GM21526 (cell line): ENCODE data around the gene UNC5B.
"Not testable (repeated sequence)": the region's sequence is repeated elsewhere in the genome, so short reads cannot be mapped to it uniquely, and the experiment has no call there.

ENCODE experiments used
- ATAC-seq: cut with Tn5 transposase; IDR thresholded peaks from one replicate; pipeline ENCODE4 v1.9.1; 2021; ENCODE audit warnings: moderate library complexity; ENCODE audit not compliant: unreplicated experiment, low FRiP score

The UNC5B gene

GRCh38 chr10:71265618-71266146, 53.3 kb downstream of the UNC5B start:
- no peak for ATAC-seq

DNA sequence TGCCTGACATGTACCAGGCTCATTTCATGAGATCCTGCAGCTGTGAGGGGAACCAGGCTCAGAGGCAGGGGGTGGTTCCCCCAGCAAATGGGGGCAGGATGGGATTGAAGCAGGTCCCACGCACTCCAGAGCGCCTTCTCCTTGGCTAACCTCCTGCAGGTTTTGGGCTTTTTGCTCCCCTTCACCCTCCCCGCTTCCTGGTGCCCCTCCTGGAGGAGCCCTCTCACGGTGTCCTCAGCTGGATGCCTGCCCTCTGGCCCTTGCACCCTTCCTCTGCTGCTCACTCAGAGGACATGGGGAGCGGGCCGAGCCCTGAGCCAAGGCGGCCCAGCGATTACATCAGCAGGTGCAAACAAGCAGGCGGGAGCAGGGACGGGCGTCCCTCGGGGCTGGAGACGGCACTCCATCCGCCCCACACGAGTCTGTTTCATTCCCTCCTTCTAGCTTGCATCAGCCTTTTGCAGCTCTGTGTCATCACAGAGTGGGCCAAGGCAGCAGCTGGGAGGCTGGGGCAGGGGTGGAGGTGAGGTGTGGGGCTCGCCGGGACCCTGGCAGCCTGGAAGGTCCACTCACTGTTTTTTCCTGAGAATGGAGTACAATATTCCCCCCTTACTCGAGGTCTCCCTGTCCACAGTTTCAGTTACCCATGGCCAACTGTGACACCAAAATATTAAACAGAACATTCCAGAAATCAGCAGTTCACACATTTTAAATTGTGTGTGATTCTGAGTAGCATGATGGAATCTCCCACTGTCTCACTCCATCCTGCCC, 54.0 kb downstream of the UNC5B start:
- no peak for ATAC-seq

DNA sequence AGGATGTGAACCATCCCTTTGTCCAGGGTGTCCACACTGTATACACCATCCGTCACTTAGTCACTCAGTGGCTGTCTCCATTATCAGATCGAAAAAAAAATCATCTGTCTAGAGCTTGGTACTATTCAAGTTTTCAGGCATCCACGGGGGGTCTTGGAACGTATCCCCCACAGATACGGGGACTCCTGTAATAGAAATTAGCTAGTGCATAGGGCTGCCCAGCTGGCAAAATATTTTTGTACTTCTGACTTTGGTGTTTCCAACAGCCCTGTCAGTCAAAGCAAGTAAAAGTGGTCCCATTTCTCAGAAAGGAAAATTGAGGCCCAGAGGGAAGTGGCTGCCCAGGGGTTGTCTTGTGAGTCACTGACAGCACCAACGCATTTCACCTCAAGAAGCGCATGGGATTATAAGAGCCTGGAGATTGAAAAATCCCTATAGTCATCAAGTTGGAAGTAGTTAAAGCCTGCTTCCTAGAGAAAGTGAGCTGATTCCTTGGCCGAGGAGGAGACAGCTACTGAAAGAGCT, 54.6 kb downstream of the UNC5B start:
- ATAC-seq: no peak

GRCh38 chr10:71267508-71268240, 55.3 kb downstream of the UNC5B start:
- no peak for ATAC-seq

DNA sequence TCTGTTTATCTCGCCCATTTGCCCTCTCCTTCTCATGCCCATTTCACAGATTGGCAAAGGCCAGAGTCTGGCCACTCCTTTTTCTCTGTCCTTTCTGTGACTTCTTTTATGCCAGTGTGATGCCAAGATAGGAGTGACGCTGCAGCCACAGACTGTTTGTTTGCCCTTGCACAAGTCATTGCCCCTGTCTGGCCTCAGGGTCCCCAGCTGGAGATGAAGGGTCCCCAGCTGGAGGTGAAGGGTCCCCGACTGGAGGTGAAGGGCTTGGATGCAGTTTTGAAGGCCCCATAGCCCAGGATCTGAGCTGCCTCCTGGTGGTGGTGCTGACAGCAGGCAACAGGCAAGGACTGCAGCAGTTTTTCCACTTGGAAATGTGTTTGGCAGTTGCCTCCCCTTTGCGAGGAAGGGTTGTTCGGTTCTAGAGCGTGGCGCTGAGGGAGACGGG, 55.9 kb downstream of the UNC5B start:
- ATAC-seq: no peak

- no peak for ATAC-seq
Observed at GRCh38 chr10:71268758-71269157, 56.4 kb downstream of the UNC5B start.

DNA sequence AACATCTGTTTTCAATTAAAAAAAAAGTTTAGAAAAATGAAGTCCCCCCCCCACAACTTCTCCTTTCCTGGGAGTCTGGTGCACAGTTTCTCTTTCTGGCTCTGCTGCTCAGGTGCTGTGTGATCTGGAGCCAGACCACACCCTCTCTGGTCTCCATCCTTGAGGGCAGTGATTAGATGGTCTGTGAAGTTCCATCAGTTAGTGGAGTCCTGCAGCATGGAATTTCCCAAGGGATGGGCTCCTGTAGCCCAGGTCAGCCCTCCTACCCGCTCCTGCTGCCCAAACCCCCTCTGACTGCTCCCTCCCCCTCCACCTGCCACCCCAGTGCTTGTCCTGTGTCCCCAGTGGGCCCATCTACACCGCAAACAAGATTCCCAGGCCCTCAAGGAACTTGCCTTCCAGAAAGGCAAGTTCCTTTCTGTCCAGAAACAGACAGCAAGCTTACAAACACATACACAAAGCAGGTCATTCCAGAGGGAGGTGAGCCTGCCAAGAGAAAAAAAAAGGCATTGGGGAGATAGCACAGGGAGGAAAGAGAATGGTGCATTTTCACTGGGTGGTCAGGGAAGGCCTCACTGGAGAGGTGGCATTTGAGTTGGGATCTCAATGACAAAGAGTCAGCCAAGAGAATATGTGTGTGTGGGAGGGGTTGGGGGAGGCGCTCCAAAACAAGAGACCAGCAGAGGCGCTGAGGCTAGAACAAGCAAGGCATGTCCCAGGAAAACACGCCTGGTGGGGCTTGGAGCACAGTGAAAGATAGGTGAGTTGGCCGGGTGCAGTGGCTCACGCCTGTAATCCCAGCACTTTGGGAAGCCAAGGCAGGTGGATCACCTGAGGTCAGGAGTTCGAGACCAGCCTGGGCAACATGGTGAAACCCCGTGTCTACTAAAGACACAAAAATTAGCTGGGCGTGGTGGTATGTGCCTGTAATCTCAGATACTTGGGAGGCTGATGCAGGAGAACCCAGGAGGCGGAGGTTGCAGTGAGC, 57.2 kb downstream of the UNC5B start:
- ATAC-seq: no peak

- no peak for ATAC-seq
Observed at GRCh38 chr10:71270301-71271220, 58.2 kb downstream of the UNC5B start.

- no peak for ATAC-seq
Observed at GRCh38 chr10:71271662-71272055, 59.3 kb downstream of the UNC5B start.

GRCh38 chr10:71272056-71272771, 59.8 kb downstream of the UNC5B start:
- ATAC-seq: no peak

DNA sequence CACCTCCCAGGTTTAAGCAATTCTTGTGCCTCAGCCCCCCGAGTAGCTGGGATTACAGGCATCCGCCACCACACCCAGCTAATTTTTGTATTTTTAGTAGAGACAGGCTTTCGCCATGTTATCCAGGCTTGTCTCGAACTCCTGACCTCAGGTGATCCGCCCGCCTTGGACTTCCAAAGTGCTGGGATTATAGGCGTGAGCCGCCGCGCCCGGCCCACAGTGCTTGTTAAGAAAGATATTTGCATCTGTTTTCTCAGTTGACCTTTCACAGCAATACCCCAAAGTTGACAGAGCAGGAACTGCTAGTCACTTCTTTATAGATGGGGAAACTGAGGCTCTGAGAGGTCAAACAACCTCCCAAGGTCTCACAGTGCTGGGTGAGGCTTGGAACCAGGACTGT, 60.6 kb downstream of the UNC5B start:
- not testable (repeated sequence) for ATAC-seq

DNA sequence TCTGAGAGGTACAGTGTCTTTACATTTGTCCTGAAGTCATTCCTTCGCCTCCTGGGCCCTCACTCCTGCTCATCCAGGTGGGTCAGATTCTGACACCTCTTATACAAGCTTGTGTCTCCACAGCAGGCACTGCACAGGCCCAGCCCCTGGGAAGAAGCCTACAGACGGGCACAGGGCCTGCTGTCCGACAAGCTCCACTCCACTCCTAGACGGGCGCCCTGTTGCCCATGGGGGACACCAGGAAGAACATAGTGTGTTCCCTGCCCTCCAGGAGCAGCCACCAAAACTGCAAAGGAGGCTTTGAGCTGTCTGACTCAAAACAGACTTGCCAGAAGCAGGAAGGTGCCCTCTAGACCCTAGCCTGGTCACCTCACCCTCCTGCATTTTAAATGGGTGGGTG, 61.1 kb downstream of the UNC5B start:
- ATAC-seq: no peak

DNA sequence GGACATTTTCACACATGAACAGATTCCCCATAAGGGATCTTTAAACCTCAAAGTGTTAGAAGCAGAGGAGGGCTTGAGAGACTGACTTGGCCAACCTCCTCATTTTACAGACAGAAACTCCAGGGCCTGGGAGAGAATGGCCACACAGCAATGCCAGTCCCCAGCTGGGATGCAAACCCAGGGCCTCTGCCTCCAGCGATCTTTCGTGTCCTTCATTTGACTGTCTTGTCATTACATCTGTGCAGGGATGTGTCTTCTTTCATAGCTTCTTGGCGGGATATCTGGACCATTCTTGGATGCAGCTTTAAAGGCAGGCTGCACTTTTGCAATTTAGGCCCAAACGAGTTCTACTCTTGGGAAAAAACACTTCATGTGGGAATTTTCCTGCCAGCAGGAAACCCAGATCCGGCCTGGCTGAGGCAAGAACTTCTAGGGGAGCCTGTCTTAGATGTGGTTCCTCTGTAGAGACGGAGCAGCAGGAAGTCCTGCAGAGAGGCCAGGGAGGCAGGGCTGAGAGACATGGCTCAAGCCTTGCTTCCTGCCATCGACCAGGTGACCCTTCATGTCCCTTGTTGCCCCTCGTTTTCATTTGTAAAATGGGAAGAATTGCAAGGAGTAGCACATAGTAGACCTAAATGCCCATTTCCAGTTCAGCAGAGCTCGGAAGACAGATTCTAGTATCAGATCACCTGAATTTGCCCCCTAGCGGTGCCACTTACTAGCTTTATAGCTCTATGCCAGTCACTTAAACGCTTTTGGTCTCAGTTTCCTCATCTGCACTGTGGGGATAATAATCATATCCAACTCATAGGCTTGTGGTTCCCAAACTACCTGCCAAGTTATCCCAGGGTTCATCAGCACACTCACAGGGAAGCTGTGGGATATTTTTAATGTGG, 62.8 kb downstream of the UNC5B start:
- no peak for ATAC-seq

- no peak for ATAC-seq
Observed at GRCh38 chr10:71276873-71277272, 64.5 kb downstream of the UNC5B start.

DNA sequence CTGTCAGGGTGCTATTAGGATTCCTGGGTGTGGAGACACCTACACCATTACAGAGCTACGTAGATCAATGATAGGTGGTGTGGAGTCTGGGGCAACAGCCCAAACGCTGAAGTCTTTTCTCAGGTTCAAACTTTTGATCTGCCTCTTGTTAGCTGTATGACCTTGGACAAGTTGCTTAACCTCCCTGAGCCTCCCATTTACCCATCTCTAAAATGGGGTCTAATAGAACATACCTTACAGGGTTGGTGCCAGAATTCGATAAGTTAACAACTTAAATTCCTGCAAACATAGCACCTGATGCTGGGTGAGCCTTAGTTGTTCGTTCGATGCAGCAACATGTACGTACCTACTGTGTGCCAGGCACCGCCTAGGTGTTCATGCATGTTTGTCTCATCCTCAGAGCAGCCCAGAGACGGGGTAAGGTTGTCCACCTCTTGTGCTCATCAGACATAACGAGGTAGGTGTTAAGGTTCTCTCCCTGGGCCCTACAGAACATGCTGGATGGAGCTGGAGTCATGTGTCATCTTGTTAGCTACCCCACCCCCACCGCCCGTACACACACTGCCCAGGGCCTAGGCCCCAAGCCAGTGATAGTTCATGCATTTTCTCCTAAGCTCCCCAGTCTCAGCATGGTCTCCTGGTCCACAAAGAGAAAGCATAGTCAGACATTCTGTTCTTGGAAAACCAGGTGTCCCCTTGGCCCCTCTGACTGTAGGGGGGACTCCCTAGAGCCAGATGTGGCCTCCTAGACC, 65.7 kb downstream of the UNC5B start:
- ATAC-seq: no peak

DNA sequence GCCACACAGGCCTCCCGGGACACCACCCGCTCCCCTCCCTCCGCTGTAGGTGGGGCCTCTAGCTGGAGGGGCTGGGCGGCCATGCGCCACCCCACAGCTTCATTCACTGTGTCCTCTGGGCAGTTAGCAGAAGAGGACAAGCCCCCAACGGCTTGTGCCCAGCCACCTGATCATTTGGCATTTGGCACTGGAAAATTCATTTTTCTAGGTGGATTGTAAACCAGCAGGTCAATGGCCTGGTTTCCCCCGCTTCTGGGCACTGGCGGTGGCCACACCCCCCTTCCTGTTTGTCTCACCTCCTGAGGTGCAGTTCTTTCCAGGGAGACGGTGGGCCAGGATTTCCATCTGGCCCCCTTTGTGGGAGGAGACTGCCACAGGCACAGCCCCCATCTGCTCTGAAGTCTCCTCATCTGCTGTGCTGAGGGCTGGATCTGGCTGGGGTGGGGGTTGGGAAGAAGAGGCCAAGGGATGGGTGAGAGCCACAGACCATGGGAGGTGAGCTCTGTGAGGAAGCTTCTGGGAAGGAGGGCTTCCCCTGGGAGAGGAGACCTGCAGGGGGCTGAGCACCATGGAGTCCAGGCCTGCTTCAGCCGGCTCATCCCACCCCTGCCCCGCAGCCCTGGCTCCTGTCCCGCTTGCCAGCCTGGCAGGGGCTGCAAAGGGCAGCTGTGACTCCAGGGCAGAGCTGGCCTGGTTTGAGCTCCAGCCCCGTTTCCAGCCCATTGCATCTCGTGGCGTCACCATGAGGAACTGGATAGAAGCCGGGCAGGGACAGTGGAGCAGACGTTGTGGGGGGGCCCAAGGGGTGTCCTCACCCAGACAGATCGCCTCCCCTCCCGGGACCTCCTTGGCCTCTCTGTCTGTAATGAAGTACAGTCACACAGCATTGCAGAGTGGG, 66.6 kb downstream of the UNC5B start:
- ATAC-seq: no peak
